Right ventricle myocardium inferior (tissue), 1 donor: Measurements from ENCODE around the gene STX8. TPM values are rescaled to one million over a fixed set of nuclear protein-coding genes. Genes with fewer than 3 reads are reported as not detected.

Experiments
- ATAC-seq: fragments of 200-7000 bp; cut with Tn5 transposase; one replicate; pipeline ENCODE4 v1.9.1; 2020; ENCODE audit warnings: mild to moderate bottlenecking, moderate library complexity
- DNase-seq: peaks from one replicate; pipeline ENCODE4 v3.0.0; 2021; ENCODE audit errors: missing footprints
- intact Hi-C: fragments of 100-400 bp; cut with DNase I; formaldehyde crosslinking; loops from one replicate; pipeline ENCODE4 v1.11.0; 2022
- total RNA-seq: library from RNA; stranded (reverse); fragmentation: NEBNext Ultra II Directional; extraction: Animal tissue kit (Norgen Biotek cat#: 25700); gene quantifications from one replicate; pipeline ENCODE4 v1.2.1, GENCODE V29; 2021
- donor health status: DM: no; HTN: yes; CAD: no; lungs with severe emphysema.

The STX8 gene
- total RNA-seq, 1 donor from 2014 or later = 60.8 TPM

DNA sequence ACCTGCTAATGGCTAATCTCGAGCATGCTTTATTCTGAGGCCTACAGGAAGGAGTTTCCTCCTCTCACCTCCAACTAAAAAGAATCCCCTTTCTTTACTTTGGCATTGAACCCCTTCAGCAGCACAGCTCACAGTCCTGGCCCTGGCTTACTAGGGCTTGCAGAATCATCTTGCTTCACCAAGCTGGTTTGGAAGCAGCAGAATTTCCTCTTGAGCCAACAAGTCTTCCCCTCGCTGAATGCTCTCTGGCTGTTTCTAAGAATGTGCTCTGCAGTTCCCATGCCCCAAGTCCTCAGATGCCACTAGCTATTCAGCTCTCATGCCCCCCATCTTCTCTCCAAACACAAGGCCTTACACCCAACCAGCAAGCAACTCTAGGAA is 283.1 kb downstream of the STX8 start:
- intact Hi-C loops = loop anchor here (2.0 to 10.0 kb wide), 3 partner anchors 188 to 300 kb away; no protein-coding TSS in a partner anchor
- DNase-seq = no peak
- no peak for ATAC-seq

GRCh38 chr17:9291912-9292560 is 283.6 kb downstream of the STX8 start:
- DNase-seq (peak; percentile 70), ATAC-seq (peak; percentile 86)
- intact Hi-C loops = loop anchor here (2.0 to 10.0 kb wide), 3 partner anchors 187 to 299 kb away; no protein-coding TSS in a partner anchor

GRCh38 chr17:9290226-9290613 is 285.4 kb downstream of the STX8 start:
- ATAC-seq (no peak), DNase-seq (no peak)
- intact Hi-C loops = loop anchor here (10.0 kb wide), 2 partner anchors 185 to 235 kb away; no protein-coding TSS in a partner anchor

DNA sequence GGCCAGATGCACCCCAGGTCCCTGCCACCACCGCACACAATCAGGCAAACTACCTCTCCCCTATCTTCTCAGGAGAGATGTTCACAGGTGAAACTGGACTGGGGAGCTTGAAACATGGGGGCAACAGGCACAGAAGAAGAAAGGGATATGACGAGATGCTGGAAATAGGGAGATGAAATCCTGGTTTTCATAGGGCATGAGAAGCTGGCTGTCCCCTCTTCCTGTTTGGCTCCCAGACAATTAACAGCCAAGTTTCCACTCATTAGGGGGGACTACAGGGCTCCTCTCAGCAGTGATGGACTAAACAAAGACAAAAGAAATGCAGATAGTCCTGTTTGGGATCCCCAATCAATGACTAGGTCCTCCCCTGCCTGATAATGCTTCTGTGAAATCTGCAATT is 288.3 kb downstream of the STX8 start:
- no peak for DNase-seq
- ATAC-seq = no peak
- intact Hi-C loops = no loop called here

- intact Hi-C loops = no loop called here
- ATAC-seq = no peak
Measured at GRCh38 chr17:9286434-9286833, 289.2 kb downstream of the STX8 start.

GRCh38 chr17:9285602-9286427 is 289.8 kb downstream of the STX8 start:
- ATAC-seq = no peak
- intact Hi-C loops = no loop called here
- DNase-seq = no peak

More at GRCh38 chr17:9286434-9286833, 289.2 kb downstream of the STX8 start:
- no peak for DNase-seq

DNA sequence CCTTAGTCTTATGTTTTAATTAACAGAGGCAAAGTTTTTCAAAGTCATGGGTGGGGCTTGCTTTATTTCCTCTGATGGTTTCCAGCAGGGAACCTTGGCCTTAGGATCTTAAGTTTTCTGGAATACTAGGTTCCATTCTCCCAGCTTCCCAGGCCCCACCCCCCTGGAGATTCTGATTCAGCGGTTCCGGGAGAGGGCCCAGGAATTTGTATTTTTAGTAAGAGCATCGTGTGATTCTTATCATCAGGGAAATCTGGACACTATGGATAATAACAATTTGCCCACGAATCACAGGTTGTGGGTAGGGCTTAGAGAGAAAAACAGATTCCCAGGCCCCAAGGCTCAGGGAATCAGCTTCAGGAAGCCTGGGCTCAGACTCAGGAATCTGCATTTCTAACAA is 290.7 kb downstream of the STX8 start:
- intact Hi-C loops = no loop called here
- DNase-seq (no peak), ATAC-seq (no peak)

DNA sequence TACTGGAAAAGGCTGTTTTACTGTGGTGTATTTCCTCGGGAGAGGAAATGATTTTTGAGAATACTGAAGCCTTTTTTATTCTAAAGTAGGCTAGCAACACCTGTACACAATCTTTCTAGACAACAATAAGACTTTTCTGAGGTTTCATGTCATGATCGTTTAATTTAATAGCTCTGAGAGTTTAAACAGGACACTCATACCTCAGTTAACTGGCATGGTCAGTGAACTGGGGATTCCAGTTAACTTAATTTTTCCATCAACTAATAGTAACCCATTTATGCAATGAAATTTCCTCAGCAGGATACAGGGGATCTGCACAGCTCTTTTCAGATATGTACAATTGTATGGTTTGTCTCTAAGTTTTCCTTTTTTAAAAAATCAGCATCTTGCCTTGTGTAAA is 291.7 kb downstream of the STX8 start:
- no peak for DNase-seq
- ATAC-seq = no peak
- intact Hi-C loops = no loop called here

GRCh38 chr17:9279893-9280292 is 295.7 kb downstream of the STX8 start:
- intact Hi-C loops = no loop called here
- no peak for ATAC-seq
- DNase-seq = no peak

- DNase-seq (no peak), ATAC-seq (no peak)
- intact Hi-C loops = no loop called here
Measured at GRCh38 chr17:9274973-9275372, 300.6 kb downstream of the STX8 start.

DNA sequence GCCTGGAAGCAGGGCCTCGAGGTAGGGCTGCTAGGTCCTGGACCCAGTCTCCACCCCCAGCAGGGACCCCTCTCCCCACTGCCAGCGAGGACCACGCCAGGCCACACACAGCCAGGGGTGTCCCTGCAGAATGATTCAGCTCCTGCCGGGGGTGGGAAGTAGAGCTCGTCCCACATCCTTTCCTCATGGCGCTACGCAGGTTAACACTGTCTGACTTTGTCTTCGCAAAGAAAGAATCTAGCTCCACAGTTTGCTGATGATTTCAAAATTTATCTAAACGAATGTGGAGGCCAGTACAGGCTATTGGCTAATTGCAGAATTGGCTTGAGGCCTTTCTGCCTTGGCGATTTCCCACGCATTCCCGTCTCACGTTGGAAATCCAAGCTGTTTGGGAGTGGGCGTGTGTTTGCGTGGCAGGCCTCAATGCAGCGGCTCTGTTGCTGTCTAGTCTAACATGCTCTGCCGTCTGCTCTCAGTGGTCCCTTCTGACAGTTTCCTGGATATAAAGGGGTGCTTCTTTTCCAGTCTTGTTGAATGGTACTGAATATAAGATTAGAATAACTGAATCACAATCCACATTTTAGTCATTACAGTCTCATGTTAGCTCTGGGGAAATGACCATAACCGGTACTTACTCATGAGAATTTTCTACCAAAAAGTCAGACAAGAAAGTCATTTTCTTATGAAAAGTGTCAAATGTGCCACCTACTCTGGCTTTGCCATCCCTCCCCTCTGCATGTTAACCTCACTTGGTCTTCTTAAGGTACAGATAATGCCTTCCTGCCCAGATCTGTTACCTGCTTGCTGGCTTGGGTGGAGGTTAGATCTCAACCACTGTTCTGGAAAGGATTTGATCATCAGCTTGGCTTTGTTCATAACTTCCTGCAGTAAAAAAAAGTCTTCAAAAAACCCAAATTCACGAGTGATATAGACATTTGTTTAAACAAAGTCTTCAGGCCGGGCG is 301.9 kb downstream of the STX8 start:
- ATAC-seq = peak; percentile 47
- intact Hi-C loops = no loop called here

GRCh38 chr17:9272501-9273200 is 303.0 kb downstream of the STX8 start:
- ATAC-seq = no peak
- no peak for DNase-seq
- intact Hi-C loops = no loop called here

More for the DNA sequence above, 301.9 kb downstream of the STX8 start:
- DNase-seq = no peak

DNA sequence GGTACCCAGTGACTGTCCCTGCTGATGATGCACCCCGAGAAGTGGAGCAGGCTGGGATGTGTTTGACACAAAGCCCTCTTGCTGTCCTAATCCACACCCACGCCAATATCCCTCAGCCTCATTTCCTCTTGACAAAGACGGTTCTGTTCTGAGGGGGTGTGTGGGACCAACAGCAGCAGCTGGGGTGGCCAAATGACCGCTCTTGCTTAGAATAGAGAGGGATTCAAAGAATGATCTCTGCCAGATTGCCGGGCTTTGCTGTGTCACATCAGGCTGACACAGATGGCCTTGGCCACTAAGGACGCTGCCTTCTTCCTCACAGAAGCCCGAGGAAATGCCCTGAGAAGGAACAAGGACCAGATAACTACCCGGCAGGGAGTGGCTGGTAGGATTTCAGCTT is 303.6 kb downstream of the STX8 start:
- intact Hi-C loops = no loop called here
- DNase-seq (no peak), ATAC-seq (peak; percentile 39)

DNA sequence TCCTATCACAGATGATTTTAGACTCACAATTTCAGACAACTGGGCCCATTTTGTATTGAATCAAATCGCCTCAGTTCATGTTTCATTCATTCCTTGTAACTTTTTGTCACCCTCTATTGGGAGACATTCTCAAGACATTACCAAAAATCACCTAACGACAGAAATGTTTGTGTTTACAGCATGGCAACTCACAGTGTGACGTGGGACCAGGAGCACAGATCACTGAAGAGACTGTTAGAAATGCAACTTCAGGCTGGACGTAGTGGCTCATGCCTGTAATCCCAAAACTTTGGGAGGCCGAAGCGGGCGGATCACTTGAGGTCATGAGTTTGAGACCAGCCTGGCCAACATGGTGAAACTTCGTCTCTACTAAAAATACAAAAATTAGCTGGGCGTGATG is 304.7 kb downstream of the STX8 start:
- DNase-seq (no peak), ATAC-seq (no peak)
- intact Hi-C loops = no loop called here

DNA sequence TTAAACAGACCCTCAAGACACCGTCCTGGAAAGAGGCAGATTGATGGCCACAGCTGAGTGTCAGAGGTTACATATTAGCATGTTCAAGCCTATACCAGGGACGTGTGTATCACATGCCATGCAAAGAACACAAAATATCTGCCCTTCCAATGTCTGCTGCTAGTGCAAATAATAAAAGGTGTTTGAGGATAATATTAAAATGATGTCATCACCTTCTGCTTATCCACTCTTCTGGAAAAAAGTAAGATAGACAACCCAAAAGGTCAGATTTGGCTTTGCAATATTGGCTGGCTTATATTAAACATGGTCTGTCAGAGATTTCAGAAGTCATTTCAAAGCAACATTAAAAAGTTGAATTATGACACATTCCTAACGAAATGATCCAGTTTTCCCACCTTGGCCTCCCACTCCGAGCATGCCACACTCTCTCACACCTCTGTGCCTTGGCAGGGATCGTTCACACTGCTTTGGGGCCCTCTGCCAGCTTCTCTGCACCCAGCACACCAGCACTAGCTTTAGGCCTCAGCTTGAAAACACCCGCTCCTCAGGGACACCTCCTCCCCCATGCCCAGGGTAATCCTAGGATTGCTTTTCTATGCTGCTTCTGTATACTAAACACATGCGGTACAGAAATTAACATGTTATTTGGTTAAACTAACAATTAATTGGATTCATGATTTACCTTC is 306.1 kb downstream of the STX8 start:
- DNase-seq (no peak), ATAC-seq (no peak)
- intact Hi-C loops = no loop called here

- intact Hi-C loops = no loop called here
- ATAC-seq (no peak), DNase-seq (no peak)
Measured at GRCh38 chr17:9268546-9268945, 307.1 kb downstream of the STX8 start.

- DNase-seq (no peak), ATAC-seq (no peak)
- intact Hi-C loops = no loop called here
Measured at GRCh38 chr17:9266697-9267117, 308.9 kb downstream of the STX8 start.
